ENCODE data around the gene LMF1. TPM values are rescaled to one million over a fixed set of nuclear protein-coding genes. Genes with fewer than 3 reads are reported as not detected.

The LMF1 gene
- total and polyA plus RNA-seq, 2 of the 13 experiments (the other 11 are each of a cell fraction or from before 2014, with no cell fraction given), result 6.8 to 8.5 TPM

GRCh38 chr16:827513-827912, 143.3 kb downstream of the LMF1 start:
- POLR2A ChIA-PET, result no interaction called here
- H4K20me1 ChIP-seq (ENCODE audit: insufficient read depth, low read length), result no peaks in the 10 kb centered on the region
- WGBS (ENCODE audit: low lambda C conversion rate), result 12% methylated on average over 10 of the region's 24 CpGs
- in situ Hi-C loops (cut with HindIII; ENCODE audit: extremely low pct_ligation_motif_present, low pct_unique_long_range_greater_than_20kb) (no loop called here), intact Hi-C loops (cut with micrococcal nuclease; ENCODE audit: unreplicated experiment) (no loop called here)
- FAIRE-seq (no peak), DNase-seq (ENCODE audit: low spot score) (no peak), ATAC-seq (no peak)
- H3K4me3 ChIP-seq (replicated peaks in 1 of 3; ENCODE audit: insufficient read depth in 1 of 3, low read depth in 2 of 3, low read length in 3 of 3), result no peak overlapping the region
- no peaks in the 10 kb centered on the region for H3K4me1 ChIP-seq (ENCODE audit: insufficient read depth, low read length)
- no peak overlapping the region for H3K27ac ChIP-seq (ENCODE audit: extremely low read length, insufficient read depth, low read length)
- CTCF ChIA-PET (ENCODE audit: low intra/inter-chr PET ratio, low total read pairs), result no interaction called here
- TF ChIP-seq ZNF138 (CRISPR knock-in tag; IDR thresholded peaks at IDR 0.05; ENCODE audit: low read depth) (no peak), TEAD3 (CRISPR knock-in tag; optimal IDR thresholded peaks at IDR 0.05; ENCODE audit: borderline replicate concordance) (no peak), ZNF883 (CRISPR knock-in tag; IDR thresholded peaks at IDR 0.05; ENCODE audit: not compliant biosample characterization) (no peak), SIX4 (CRISPR knock-in tag; IDR thresholded peaks at IDR 0.05) (no peak), ZBTB20 (CRISPR knock-in tag; IDR thresholded peaks at IDR 0.05; ENCODE audit: borderline replicate concordance, low read depth) (no peak), TFDP2 (CRISPR knock-in tag; IDR thresholded peaks at IDR 0.05) (no peak), RNF2 (conservative IDR thresholded peaks at IDR 0.05; ENCODE audit: low read depth) (no peak), ZFP36L2 (CRISPR knock-in tag; IDR thresholded peaks at IDR 0.05) (no peak), ZNF891 (CRISPR knock-in tag; IDR thresholded peaks at IDR 0.05) (no peak), ZIK1 (CRISPR knock-in tag; IDR thresholded peaks at IDR 0.05; ENCODE audit: borderline replicate concordance, low read depth) (no peak), ZNF766 (CRISPR knock-in tag; IDR thresholded peaks at IDR 0.05; ENCODE audit: borderline replicate concordance) (no peak), RFX3 (CRISPR knock-in tag; IDR thresholded peaks at IDR 0.05) (no peak), BRCA1 (CRISPR knock-in tag; IDR thresholded peaks at IDR 0.05) (no peak), SRY (CRISPR knock-in tag; IDR thresholded peaks at IDR 0.05) (no peak), ZNF547 (CRISPR knock-in tag; IDR thresholded peaks at IDR 0.05) (no peak), HDAC6 (IDR thresholded peaks at IDR 0.05; ENCODE audit: low read depth, low read length) (no peak), ARHGAP35 (CRISPR knock-in tag; IDR thresholded peaks at IDR 0.05; ENCODE audit: borderline replicate concordance) (no peak)
- TF ChIP-seq, protein P1, sequence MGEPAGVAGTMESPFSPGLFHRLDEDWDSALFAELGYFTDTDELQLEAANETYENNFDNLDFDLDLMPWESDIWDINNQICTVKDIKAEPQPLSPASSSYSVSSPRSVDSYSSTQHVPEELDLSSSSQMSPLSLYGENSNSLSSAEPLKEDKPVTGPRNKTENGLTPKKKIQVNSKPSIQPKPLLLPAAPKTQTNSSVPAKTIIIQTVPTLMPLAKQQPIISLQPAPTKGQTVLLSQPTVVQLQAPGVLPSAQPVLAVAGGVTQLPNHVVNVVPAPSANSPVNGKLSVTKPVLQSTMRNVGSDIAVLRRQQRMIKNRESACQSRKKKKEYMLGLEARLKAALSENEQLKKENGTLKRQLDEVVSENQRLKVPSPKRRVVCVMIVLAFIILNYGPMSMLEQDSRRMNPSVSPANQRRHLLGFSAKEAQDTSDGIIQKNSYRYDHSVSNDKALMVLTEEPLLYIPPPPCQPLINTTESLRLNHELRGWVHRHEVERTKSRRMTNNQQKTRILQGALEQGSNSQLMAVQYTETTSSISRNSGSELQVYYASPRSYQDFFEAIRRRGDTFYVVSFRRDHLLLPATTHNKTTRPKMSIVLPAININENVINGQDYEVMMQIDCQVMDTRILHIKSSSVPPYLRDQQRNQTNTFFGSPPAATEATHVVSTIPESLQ (CRISPR knock-in tag; conservative IDR thresholded peaks at IDR 0.05), result no peak
- H3K79me2 ChIP-seq (ENCODE audit: insufficient read depth, low read length), result no peaks in the 10 kb centered on the region
- no peaks in the 10 kb centered on the region for H3K36me3 ChIP-seq (replicated peaks in 1 of 2; ENCODE audit: control insufficient read depth in 1 of 2, insufficient read depth in 2 of 2, low read length in 2 of 2)
- no peak overlapping the region for H3K4me2 ChIP-seq (ENCODE audit: low read depth, low read length)
- peaks cover 25 to 88% of the 10 kb centered on the region in 2 experiments for H3K27me3 ChIP-seq (ENCODE audit: control insufficient read depth in 1 of 2, insufficient read depth in 2 of 2, low read length in 2 of 2)
- no peaks in the 10 kb centered on the region for H3K9me3 ChIP-seq (ENCODE audit: low read length)
- H3K9ac ChIP-seq (ENCODE audit: insufficient read depth, low read depth, low read length), result no peak overlapping the region
- BruUV-seq (replicated peaks), result no TSS peak
- H2AFZ ChIP-seq (ENCODE audit: low read length), result no peak overlapping the region

Measured in HepG2 (cell line).